Calu3 (cell line): Measurements from ENCODE around the gene MIPOL1. TPM values are rescaled to one million over a fixed set of nuclear protein-coding genes. Genes with fewer than 3 reads are reported as not detected.

Experiments used
- BruUV-seq: library from RNA; stranded (reverse); fragments of 400-500 nt; replicated peaks from 2 replicates; lab custom pipeline; 2021; lab: Mats Ljungman, UMichigan
- CTCF ChIA-PET: fragments of 300-600 bp; sonication (Branson Sonifier 250); formaldehyde crosslinking; loops from one replicate; lab custom pipeline; 2022; ENCODE audit warnings: antibody characterized with exemption; lab: Charles Lee
- DNase-seq: peaks from one replicate; pipeline ENCODE4 v3.0.0; 2022
- H3K27ac Mint-ChIP-seq: one replicate; pipeline ENCODE4 v1.8.0; 2022; ENCODE audit warnings: mixed read lengths; ENCODE audit not compliant: unreplicated experiment
- H3K27me3 Mint-ChIP-seq: one replicate; pipeline ENCODE4 v1.8.0; 2022; ENCODE audit warnings: mixed read lengths; ENCODE audit not compliant: unreplicated experiment
- H3K36me3 Mint-ChIP-seq: one replicate; pipeline ENCODE4 v1.8.0; 2022; ENCODE audit warnings: mild to moderate bottlenecking, moderate library complexity, mixed read lengths; ENCODE audit not compliant: insufficient read depth, unreplicated experiment
- H3K4me1 Mint-ChIP-seq: one replicate; pipeline ENCODE4 v1.8.0; 2022; ENCODE audit warnings: mild to moderate bottlenecking, low read depth, mixed read lengths; ENCODE audit not compliant: unreplicated experiment
- H3K4me3 Mint-ChIP-seq: one replicate; pipeline ENCODE4 v1.8.0; 2022; ENCODE audit warnings: mild to moderate bottlenecking, low read depth, moderate library complexity, mixed read lengths; ENCODE audit not compliant: unreplicated experiment
- H3K9me3 Mint-ChIP-seq: one replicate; pipeline ENCODE4 v1.8.0; 2022; ENCODE audit warnings: low read depth, mixed read lengths; ENCODE audit not compliant: unreplicated experiment
- CTCF ChIP-seq: fragments of 200-600 bp; IDR thresholded peaks from one replicate; pipeline ENCODE4 v1.8.0; 2022; ENCODE audit warnings: antibody characterized with exemption; ENCODE audit not compliant: unreplicated experiment
- intact Hi-C: fragments of 100-400 bp; cut with micrococcal nuclease; formaldehyde crosslinking; loops from one replicate; pipeline ENCODE4 v1.10.0; 2022; ENCODE audit not compliant: unreplicated experiment
- total RNA-seq: library from RNA; stranded (reverse); gene quantifications from 2 replicates; pipeline ENCODE4 v1.2.3, GENCODE V29; 2022

MIPOL1 gene
- total RNA-seq, 1 experiment from 2014 or later: 27.2 TPM

- Mint-ChIP-seq H3K9me3 (peaks cover 10% of the 10 kb centered on the region), H3K4me3 (no peak overlapping the region), H3K27me3 (no peaks in the 10 kb centered on the region), H3K4me1 (peaks cover 10% of the 10 kb centered on the region), H3K36me3 (peaks cover 1% of the 10 kb centered on the region), H3K27ac (peak overlapping the region; percentile 45)
- no TSS peak for BruUV-seq
- DNase-seq: no peak
- no peak for TF ChIP-seq CTCF
- intact Hi-C loops: loop anchor here (1.0 to 5.0 kb wide), 2 partner anchors 78 to 214 kb away; no protein-coding TSS in a partner anchor
- CTCF ChIA-PET: interaction anchor here (1.4 kb wide), 1 partner anchor 14 kb away, joined by 6 read pairs; no protein-coding TSS in a partner anchor
These were observed 268.4 kb downstream of the MIPOL1 start for GRCh38 chr14:37466003-37466622.

GRCh38 chr14:37466623-37467088 lies 268.9 kb downstream of the MIPOL1 start:
- CTCF ChIA-PET: interaction anchor here (1.4 kb wide), 1 partner anchor 15 kb away, joined by 6 read pairs; no protein-coding TSS in a partner anchor
- H3K4me3 Mint-ChIP-seq: no peak overlapping the region
- intact Hi-C loops: loop anchor here (1.0 to 5.0 kb wide), 2 partner anchors 78 to 214 kb away; no protein-coding TSS in a partner anchor
- DNase-seq: peak; percentile 29
- BruUV-seq: no TSS peak
- H3K9me3 Mint-ChIP-seq: peaks cover 10% of the 10 kb centered on the region
- no peak for TF ChIP-seq CTCF
- H3K4me1 Mint-ChIP-seq: peaks cover 10% of the 10 kb centered on the region
- no peaks in the 10 kb centered on the region for H3K27me3 Mint-ChIP-seq
- H3K36me3 Mint-ChIP-seq: no peaks in the 10 kb centered on the region
- peak overlapping the region; percentile 45 for H3K27ac Mint-ChIP-seq

- H3K4me3 Mint-ChIP-seq: no peak overlapping the region
- BruUV-seq: no TSS peak
- peaks cover 3% of the 10 kb centered on the region for H3K9me3 Mint-ChIP-seq
- no peak for DNase-seq
- H3K4me1 Mint-ChIP-seq: peaks cover 10% of the 10 kb centered on the region
- CTCF ChIA-PET: no interaction called here
- TF ChIP-seq CTCF: no peak
- H3K36me3 Mint-ChIP-seq: no peaks in the 10 kb centered on the region
- intact Hi-C loops: loop anchor here (5.0 kb wide), 1 partner anchor 217 kb away; no protein-coding TSS in a partner anchor
- H3K27ac Mint-ChIP-seq: no peak overlapping the region
- H3K27me3 Mint-ChIP-seq: no peaks in the 10 kb centered on the region
These were observed 271.9 kb downstream of the MIPOL1 start for GRCh38 chr14:37469650-37470049.

- intact Hi-C loops: no loop called here
- no peak for TF ChIP-seq CTCF
- no TSS peak for BruUV-seq
- Mint-ChIP-seq H3K4me1 (peaks cover 10% of the 10 kb centered on the region), H3K9me3 (peaks cover 3% of the 10 kb centered on the region), H3K4me3 (no peak overlapping the region), H3K36me3 (no peaks in the 10 kb centered on the region), H3K27me3 (no peaks in the 10 kb centered on the region), H3K27ac (no peak overlapping the region)
- CTCF ChIA-PET: no interaction called here
- no peak for DNase-seq
These were observed 272.5 kb downstream of the MIPOL1 start for GRCh38 chr14:37470251-37470650.
